Inferior parietal cortex (tissue), 1 donor: ENCODE data around the gene FTO.

Source experiments
- DNase-seq: peaks from one replicate; pipeline ENCODE4 v3.0.0-alpha.2; 2016; ENCODE audit errors: extremely low spot score

FTO gene

DNA sequence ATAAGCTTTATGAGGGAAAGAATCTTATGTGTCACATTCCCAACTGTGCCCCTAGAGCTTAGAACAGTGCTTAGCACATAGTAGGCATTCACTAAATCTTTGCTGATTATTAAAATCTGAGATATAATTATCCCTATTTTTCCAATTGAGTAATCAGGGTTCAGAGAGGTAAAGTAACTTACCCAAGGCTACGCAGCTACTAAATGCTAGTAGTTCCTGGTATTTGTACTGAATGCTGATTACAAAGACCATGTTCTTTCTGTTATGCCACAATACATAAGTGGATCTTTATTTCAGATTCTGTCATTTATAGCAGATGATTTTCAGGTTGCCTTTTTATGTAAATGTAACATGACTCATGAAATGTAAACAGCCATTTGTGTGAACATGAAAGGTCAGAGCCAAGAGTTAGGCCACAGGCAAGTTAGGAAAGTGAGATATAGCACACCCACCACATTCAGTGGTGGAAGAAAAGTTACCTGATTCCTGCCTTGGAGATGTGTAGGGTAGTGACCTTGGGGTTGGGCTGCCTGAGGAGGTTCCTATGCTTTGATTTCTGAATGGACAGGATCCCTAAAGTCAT lies 77.2 kb downstream of the FTO start:
- no peak for DNase-seq

DNA sequence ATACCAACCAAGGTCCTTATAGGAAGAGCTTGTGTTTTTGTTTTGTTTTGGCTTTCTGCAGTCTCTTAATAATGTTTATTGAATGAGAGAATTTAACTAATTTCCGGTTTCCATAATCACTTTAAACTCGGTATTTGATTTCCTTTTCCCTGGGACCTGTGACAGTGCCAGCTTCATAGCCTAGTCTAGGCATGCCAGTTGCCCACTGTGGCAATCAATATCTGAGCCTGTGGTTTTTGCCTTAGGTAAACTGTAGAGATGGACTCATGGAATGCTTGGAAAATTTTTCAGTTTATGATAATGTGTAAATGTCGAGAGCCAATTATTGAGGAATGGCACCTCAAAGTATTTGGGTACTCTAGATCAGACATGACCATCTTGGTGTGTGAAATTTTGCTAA lies 78.2 kb downstream of the FTO start:
- no peak for DNase-seq

DNA sequence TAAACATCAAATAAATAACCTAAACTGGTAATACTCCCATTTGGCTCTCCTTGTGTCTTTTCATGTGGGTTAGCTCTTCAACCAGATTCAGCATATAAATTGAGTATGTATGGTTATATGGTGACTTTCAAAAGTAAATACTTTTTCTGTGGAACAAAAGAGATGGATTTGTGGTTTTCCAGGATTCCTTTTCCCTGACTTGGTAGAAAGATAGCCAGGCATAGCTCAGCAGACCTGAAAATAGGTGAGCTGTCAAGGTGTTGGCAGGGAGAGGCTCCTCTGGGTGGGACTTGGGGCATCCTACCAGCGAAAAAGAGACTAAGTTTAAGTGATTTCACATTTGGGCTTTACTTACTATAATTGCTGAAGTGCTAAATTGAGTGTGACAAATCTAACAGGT lies 80.3 kb downstream of the FTO start:
- DNase-seq = no peak

DNA sequence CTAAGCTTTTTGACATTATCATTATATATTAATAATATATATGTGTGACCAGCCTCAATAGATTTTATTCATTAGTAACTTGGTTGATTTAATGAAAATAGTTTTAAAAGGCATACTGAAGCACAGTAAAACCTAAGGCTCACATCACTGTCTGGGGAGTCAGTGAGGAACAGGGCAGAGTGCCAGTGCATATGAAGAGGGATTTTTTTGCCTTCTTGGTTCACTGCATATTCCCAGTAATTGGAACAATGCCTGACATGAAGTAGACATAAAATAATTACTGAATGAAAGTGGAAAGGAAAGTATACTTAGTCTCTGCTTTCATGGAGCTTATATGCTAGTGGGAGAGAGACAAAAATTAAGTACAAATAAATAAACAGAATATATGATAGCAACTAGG lies 81.1 kb downstream of the FTO start:
- DNase-seq = no peak

DNA sequence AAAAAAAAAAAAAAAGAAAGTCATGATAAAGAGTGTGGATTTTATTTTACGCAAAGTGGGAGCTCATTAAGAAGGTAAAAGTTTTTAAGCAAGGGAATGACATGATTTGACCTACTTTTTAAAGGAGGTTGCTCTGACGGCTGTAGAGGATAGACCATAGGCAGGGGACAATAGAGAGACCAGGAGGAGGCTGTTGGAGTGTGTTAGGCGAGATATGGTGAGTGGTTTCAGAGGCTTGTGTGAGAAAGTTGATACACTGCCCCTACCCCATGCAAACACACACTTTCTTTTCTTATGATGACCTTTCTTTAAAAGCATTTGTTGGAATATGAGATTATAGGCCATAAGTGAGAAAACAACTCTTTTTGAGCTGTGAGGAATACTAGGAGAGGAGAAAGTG lies 82.0 kb downstream of the FTO start:
- DNase-seq = no peak

DNA sequence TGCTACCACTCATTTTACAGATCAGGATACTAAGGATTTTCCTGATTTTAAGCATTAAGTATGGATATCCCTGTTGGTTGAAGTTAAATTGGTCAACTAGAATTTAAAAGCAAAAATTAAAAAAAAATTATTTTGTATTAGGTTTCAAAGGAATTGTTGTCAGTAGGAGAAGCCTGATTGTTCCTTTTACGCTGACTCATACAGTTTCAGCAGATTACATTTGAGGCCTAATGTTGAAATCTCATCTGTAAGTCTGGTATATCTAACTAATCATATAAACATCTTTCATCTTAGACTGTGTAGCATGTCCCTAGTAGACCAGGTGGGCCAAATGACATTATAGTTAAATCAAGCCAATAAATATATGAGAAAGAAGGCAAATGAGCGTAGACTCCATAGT lies 83.5 kb downstream of the FTO start:
- DNase-seq = no peak

DNA sequence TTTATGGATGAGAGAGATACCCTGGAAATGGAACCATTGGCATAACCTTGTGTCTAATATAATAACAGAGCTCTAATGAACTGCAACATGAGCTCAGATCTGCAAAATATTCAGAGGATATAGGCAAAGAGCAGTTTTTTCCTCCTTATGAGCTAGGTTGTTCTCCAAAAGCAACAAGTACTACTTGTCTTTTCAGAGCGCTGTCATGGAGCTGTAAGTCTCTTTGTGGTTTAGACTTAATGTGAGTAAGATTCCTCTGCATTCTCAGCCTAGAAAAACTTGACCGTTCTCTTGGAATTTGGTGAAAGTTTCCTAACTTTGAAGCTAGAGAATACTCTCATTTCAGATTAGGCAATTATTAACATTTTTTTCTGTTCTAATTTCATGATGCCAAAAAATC lies 85.2 kb downstream of the FTO start:
- DNase-seq = no peak

DNA sequence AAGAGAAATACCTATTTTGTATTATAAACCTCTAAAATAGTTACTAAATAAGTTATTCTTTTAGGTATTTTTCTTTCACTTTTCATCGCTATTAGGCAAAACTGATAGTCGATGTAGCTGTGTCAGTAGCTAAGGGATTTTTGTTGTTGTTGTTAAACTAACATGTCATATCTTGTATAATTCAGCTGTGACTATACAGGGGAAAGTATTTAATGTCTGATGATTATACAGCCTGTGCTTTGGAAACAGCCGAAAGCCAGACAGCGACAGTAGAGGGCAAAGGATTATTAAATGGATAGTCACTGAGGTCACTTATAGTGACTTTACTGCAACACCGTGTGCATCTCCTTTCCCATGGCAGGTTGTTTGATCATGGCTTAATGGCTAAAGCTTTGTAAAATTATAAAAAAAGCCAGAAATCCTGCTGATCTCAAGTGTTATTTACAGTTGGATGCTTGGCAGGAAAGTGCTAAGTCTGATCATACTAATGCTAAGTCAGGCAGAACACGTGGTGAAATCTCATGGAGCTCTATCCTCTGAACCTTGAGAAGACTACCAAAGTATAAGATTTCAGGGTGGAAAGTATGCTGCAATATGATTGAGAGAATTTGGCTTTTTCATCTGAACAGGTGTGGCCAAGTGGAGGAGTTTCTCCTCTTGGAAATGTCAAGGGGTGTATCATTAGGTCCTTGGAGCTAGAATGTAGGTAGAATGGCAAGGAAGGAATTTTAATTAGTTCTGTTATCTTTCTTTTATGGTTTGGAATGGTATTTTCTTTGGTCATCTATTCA lies 88.4 kb downstream of the FTO start:
- no peak for DNase-seq

DNA sequence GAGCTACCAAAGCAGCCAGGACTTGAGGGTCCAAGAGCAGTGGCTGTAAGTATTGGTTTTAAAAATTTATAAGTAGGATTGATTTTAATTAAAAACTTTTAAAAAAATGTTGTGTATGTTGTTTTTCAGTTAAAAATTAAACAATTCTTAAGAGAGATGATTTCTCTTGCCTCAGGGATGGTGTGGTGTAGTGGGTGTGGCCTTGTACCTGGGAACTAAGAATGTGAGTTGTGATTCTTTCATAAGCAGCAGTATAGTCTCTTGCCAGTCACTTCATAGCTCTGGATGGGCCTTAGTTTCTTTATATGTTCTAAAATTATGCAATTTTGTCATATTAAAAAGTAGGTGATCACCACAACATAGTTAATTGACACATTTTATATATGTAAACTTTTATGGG lies 99.5 kb downstream of the FTO start:
- DNase-seq = no peak

DNA sequence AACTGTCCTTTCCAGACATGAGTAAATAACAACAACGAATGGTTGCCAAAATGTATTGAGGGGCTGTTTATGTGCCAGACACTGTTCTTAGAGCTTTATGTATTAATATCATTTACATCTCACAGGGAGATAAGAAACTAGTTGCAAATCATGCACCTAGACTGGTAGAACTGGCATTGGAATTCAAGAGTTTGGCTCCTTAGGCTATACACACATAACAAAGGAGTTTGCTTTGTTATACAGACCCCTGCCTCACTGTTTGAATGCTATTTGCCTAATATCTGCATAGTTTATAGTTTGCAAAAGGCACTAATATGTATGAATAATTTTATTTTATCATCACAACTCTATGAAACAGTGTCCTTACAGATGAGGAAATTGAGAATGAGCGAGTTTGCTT lies 100.0 kb downstream of the FTO start:
- no peak for DNase-seq

DNA sequence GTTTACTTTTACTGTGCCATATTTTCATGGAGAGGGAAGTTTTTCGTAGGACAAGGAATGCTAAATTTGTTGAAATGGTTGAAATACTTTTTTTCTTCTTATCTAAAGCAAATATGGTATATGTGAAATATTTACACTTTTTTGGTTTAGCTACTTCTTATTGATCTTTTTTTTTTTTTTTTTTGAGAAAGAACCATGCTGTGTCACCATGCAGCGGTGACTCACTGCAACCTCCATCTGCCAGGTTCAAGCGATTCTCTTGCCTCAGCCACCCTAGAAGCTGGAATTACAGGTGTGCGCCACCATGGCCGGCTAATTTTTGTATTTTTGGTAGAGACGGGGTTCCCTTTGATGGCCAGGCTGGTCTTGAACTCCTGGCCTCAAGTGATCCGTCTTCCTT lies 100.5 kb downstream of the FTO start:
- no peak for DNase-seq

DNA sequence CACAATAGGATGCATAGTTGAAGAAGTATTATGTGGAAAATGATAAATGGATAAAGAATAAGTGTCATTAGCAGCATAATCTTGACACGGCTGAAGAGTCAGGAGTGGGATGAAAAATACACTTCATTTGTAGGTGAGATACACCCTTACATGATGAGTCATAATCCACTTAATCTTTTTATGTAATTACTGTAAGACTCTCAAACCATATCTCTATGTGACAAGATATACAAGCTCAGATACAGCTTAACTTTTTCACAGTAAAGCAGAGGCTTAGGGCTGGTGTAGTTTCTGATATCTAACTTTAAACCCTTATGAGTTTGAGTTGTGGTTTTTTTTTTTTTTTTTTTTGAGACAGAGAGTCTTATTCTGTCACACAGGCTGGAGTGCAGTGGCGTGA lies 101.2 kb downstream of the FTO start:
- DNase-seq = no peak

DNA sequence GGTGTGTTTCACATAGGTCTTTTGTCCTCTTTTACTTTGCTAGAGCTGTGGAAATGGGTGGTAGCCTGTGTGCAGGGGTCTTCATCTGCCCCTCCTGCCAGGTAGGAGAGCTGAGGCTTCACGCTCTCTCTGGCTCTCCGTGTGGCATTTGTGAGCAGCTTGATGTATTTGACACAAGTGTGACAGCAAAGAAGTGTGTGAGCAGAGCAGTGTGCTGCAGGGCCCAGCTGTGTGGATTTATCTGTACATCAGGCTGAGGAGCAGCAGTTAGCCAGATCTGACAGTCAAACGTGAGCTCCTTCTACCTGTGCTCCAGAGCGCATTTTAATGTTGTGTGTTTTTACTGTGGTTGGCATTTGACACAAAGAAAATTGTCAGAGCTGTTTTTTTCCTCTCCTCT lies 101.8 kb downstream of the FTO start:
- DNase-seq = no peak

DNA sequence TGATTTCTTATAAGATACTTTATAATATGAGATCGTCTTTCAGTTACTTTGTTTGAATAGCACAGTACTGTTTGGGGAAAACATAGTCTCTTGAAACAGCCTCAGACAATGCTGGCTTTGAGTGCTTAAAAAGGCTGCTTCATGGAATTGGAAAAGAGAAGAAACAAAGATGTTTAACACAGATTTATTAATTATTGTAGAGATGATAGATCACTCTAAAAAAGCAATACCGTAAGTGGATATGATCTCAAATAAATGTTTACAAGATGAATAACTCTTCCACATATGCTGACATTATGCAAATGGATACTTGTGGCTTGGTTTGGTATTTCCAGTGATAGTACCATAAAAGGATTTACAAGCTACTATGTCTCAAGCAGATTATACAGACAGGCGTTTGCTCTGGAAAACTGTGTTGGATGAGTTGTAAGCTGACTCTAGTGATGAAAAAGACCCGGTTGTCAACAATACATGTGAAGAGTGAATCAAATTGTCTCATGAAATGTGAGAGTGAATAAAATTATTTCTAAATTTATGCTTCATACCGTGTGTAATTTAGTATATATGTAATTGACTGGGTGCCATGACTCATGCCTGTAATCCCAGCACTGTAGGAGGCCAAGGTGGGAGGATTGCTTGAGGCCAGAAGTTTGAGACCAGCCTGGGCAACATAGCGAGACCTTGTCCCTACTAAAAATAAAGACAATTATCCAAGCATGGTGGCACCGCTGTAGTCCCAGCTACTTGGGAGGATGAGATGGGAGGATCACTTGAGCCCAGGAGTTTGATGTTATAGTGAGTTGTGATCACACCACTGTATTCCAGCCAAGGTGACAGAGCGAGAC lies 105.4 kb downstream of the FTO start:
- no peak for DNase-seq

DNA sequence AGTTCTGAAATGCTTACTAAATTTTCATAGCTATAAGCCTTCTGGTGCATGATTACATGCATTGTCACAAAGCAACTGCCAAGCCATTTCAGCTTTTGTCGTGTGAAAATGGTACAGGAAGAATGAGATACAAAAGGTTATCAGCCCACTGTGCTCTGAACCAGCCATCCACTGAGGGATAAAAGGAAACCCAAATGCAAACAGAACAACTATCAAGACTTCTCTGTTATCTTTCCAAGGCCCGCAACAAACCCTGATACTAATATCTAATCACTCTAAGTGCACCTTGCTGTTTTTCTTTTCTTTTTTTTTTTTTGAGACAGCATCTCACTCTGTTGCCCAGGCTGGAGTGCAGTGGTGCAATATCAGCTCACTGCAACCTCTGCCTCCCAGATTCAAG lies 109.0 kb downstream of the FTO start:
- DNase-seq = no peak

DNA sequence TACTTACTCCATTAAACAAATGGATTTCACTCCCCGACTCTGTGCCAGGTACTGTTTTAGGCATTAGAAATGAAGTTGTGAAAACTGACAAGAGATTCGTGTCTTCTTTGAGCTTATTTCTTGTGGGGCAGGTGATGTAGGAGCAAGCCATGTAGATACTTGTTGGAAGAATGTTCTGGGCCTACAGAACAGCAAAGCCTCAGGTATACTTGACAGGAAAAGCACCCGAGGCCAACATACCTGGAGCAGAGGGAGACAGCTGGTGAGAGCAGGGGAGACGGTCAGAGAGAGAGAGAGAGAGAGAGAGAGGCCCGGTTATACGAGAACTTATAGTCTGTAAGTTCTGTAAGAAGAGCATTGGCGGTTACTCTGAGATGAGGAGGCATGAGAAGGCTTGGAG lies 110.8 kb downstream of the FTO start:
- no peak for DNase-seq

DNA sequence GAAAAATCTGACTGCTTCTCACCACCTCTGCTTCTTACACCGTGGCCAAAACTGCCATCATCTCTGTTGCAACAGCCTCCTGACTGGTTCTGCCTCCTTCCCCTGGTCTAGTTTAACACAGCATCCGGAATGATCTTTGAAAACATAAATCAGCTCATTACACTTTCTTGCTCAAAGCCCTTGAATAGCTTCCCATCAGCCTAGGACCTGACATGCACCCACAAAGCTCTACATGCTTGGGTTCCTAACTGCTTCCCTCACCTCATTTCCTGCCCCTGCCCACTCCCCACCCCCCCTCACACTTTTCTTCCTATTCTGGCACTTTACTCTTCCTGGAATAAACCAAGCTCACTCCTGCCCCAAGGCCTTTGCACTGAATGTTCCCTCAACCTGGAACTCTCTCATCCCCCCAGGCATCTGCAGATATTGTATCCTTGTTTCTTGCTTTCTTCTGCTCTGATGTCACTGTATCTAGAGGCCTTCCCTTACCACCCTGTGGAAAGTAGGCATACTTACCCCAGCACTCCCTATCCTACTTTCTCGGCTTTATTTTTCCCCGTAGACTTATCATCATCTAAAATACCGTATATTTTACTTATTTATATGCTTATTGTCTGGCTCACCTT lies 112.4 kb downstream of the FTO start:
- no peak for DNase-seq

DNA sequence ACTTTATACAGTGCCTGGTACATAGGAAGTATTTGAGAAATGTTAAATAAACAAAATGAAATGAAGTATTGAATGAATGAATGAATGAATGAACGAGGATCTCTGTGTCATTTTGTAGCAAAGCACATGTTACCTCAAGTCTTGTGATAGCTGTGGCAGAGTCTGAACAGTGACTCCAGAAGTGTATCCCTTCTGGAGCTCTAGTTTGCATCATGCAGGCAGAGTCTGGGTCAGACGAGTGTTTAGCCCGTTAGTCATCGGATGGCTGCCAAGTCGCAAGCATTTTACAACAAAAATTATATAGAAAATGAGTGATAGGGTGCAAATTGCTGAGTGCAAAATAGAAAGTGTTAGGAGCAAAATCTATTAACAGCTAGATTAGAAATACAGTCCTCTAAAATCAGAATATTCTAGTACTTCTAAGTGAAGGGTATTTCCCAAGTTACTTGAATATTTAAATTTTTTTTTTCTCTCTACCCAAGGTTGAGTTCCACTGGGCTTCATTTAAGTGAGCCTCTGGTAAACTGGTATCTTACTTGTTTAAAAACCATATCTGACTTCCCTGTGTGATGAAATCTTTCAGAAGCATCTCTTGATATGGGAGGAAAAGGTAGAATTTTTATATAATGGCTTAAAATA lies 113.3 kb downstream of the FTO start:
- no peak for DNase-seq

DNA sequence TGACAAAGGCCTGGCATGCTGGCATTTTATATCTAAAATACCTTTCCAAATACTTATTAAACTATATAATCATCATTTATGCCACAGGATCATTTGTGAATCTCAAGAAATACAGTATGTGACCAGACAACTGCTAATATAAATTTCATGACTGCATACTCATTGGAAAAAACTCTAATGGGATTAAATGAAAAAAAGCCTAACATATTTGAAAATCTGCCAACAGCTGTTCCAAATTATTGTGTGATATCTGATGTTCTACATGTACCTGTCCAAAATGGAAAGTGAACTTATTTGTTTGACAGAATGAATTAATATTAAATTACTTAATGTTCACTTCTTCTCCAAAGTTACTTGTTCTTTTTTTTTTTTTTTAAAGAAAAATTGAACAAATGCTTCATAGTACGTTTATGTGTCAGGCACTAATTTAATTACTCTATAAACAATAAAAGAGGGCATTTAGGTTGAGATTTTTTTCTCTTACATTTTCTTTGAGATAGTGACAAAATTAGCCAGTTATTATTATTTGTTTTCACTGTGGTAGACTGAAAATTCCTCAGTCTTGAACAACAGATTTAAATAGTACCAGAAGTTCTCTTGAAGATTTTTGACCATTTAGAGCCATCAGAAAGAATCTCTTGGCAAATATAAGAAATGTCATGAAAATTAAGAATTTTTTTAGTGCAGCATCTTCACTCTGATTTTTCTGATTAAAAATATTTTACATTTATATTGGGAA lies 114.0 kb downstream of the FTO start:
- DNase-seq = no peak

DNA sequence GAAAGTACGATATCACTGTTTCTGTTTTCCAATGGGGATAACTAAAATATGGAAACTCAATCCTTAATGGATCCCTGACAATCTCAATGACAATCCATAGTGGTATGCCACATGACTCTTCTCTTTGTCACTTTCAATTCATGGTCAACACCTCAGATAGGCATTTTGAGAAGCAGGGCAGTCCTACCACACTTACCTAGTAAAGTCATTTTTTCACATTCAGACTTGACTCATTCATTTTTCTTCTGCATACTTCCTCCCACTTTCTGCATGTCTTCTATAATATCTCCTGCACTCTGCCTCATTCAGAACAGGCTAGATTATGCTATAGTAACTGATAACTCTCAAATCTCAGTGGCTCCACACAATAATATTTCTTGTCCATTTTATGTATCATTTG lies 117.5 kb downstream of the FTO start:
- no peak for DNase-seq

DNA sequence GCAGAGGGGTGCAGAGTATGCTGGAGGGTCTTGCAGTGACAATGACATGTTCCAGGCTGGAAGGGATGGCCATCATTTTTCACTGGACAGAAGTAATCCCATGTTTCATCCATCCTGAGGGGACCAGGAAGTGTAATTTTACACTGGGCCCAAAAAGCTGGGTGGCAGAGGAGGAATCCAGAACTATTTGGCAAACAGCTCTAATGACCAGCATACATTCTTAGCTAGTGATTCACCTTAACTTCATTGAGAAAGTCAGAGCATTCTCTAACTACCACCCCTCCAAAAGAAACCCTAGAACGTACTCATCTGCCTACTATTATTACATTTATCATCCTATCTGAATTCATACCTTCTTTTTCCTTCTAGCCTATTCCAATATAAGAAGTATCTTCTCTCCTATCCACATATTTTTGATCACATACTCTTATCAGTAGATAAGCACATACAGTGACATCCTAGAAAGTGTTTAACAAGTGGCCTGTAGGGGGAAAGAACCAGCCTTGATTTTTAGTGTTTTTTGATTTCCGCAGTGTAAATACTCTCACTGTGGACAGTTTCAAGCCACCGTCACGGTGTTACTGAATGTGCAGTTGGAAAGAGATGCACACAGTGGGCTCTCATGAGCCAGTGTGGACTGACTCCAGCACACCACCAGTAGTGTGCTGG lies 118.1 kb downstream of the FTO start:
- DNase-seq = no peak
